HG03064 (cell line): Measurements from ENCODE around the gene DCAF5.
"Not testable (repeated sequence)": the region's sequence is repeated elsewhere in the genome, so short reads cannot be mapped to it uniquely, and the experiment has no call there.

Experiments
- ATAC-seq: cut with Tn5 transposase; IDR thresholded peaks from one replicate; pipeline ENCODE4 v1.9.1; 2021; ENCODE audit warnings: low read depth; ENCODE audit not compliant: unreplicated experiment

DCAF5 gene, protein sequence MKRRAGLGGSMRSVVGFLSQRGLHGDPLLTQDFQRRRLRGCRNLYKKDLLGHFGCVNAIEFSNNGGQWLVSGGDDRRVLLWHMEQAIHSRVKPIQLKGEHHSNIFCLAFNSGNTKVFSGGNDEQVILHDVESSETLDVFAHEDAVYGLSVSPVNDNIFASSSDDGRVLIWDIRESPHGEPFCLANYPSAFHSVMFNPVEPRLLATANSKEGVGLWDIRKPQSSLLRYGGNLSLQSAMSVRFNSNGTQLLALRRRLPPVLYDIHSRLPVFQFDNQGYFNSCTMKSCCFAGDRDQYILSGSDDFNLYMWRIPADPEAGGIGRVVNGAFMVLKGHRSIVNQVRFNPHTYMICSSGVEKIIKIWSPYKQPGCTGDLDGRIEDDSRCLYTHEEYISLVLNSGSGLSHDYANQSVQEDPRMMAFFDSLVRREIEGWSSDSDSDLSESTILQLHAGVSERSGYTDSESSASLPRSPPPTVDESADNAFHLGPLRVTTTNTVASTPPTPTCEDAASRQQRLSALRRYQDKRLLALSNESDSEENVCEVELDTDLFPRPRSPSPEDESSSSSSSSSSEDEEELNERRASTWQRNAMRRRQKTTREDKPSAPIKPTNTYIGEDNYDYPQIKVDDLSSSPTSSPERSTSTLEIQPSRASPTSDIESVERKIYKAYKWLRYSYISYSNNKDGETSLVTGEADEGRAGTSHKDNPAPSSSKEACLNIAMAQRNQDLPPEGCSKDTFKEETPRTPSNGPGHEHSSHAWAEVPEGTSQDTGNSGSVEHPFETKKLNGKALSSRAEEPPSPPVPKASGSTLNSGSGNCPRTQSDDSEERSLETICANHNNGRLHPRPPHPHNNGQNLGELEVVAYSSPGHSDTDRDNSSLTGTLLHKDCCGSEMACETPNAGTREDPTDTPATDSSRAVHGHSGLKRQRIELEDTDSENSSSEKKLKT

DNA sequence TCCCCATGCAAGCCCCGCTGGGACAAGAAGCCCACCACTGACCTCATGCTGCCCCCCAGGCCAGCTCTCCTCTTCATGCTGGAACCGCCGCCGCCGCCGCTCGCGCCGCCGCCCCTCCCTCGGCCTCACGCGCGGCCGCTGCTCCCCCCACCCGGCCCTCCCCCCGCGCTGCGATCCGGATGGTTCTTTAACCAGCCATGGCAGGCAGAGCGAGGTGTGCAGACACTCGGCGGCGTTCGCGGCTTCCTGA is at the start of gene DCAF5:
Gene DCAF5 (minus strand): TSS at position 218 of the 250 bp plus-strand sequence. CDS start 141 bp downstream, at position 77.
- ATAC-seq = no peak

GRCh38 chr14:69199786-69200185 is 46.9 kb upstream of the DCAF5 start:
- ATAC-seq = no peak

- ATAC-seq = no peak
Measured at GRCh38 chr14:69193721-69194120, 40.8 kb upstream of the DCAF5 start.

- peak; percentile 88 for ATAC-seq
Measured at GRCh38 chr14:69191340-69192111, 38.6 kb upstream of the DCAF5 start, which contains the start of gene EXD2. TSS of gene EXD2 (plus strand) at chr14:69191498. CDS start at chr14:69209471, 17,973 bp downstream.

- no peak for ATAC-seq
Measured at GRCh38 chr14:69190191-69190590, 37.3 kb upstream of the DCAF5 start.

DNA sequence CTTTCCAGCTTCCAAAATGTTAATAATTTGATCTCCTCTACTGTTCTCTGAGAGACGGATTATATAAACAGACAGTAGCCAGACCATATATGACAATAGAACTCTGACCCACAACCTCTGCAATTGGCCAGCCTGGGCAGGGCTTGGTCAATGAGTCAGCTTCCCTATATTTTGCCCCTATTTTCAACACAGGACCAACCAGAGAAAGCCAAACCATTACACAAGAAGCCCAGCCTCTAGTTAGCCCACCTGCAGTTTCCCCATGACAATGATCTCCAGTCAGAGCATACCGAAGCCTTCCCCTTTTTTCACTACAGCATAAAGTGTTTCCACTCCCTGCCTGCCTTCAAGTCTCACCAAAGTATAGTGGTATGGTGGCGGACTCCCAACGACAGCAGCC is 30.8 kb upstream of the DCAF5 start:
- no peak for ATAC-seq

GRCh38 chr14:69182580-69182979 is 29.7 kb upstream of the DCAF5 start:
- not testable (repeated sequence) for ATAC-seq

DNA sequence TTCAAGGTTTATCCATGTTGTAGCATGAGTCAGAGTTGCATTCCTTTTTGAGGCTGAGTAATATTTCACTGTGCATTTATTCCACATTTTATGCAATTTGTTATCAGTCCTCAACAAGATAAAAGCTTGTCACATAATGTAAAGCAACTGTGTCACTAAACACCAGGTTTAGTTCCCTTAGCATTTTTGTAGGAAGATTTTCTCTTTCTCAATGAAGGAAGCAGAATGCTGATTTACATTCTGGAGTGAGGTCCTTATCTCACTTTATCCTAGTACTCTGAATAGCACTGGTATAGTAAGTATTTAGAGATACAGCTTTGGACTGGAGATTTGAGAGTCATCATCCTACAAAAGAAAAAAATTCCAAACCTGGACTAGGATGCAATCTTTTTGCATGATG is 28.6 kb upstream of the DCAF5 start:
- no peak for ATAC-seq

- ATAC-seq = no peak
Measured at GRCh38 chr14:69175130-69175529, 22.2 kb upstream of the DCAF5 start.

- ATAC-seq = no peak
Measured at GRCh38 chr14:69171569-69171968, 18.6 kb upstream of the DCAF5 start.

DNA sequence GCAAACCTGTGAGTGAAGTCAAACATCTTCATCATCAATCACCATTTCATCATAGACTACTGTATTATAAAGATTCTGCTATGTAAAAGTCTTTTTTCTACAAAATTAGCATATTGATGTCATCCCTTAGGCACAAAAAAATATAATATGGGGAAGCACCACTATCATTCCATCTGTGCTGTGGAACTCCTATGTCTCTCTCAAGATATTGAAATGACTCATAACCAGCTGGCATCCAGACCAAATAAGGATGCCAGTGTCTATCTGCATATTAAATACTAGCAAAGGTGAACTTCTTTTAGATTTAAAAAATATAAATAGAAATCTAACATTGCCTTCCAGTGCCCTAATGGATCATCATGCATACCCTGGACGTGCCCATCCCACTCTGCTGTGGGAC is 17.9 kb upstream of the DCAF5 start:
- ATAC-seq = no peak

DNA sequence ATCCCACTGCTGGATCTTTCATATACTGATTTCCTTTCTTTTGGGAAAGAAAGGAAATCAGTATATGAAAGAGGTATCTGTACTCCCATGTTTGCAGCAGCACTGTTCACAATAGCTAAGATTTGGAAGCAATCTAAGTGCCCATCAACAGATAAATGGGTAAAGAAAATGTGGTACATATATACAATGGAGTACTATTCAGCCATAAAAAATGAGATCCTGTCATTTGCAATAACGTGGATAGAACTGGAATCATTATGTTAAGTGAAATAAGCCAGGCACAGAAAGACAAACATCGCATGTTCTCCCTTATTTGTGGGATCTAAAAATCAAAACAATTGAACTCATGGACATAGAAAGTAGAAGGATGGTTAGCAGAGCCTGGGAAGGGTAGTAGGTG is 12.9 kb upstream of the DCAF5 start:
- ATAC-seq = not testable (repeated sequence)

- no peak for ATAC-seq
Measured at GRCh38 chr14:69161590-69161989, 8.7 kb upstream of the DCAF5 start.

DNA sequence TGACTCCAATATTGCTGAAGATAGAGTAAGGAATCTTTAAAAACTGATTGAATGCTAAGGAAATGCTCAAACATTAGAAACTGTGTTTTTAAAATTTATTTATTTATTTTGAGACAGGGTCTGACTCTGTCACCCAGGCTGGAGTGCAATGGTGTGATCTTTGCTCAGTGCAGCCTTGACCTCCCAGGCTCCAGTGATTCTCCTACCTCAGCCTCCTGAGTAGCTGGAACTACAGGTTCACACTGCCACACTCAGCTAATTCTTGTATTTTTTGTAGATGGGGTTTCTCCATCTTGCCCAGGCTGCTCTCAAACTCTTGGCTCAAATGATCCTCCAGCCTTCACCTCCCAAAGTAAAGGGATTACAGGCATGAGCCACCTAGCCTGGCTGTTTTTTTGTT is 3.3 kb upstream of the DCAF5 start:
- no peak for ATAC-seq

DNA sequence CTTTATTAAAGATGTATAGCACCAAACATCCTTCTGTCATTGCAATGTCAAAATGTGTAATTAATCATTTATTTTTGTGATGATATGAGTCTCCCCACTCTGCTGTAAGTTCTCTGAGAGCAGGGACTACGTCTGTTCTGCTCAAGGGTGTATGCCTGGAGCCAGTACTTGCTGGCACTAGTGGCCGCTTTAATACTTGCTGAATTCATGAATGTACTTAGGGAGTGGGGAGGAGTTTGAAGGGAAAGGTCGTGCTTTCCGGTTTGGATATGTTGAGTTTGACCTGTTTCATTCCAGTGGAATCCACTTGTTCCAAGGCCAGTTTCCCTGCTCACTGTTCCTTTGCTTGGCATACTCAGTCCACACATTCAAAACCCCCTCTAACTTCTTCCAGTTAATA is 1.9 kb upstream of the DCAF5 start:
- no peak for ATAC-seq

- no peak for ATAC-seq
Measured at GRCh38 chr14:69153873-69154270, 953 bp upstream of the DCAF5 start.

- peak; percentile 70 for ATAC-seq
Measured at GRCh38 chr14:69153152-69153872, 393 bp upstream of the DCAF5 start.

DNA sequence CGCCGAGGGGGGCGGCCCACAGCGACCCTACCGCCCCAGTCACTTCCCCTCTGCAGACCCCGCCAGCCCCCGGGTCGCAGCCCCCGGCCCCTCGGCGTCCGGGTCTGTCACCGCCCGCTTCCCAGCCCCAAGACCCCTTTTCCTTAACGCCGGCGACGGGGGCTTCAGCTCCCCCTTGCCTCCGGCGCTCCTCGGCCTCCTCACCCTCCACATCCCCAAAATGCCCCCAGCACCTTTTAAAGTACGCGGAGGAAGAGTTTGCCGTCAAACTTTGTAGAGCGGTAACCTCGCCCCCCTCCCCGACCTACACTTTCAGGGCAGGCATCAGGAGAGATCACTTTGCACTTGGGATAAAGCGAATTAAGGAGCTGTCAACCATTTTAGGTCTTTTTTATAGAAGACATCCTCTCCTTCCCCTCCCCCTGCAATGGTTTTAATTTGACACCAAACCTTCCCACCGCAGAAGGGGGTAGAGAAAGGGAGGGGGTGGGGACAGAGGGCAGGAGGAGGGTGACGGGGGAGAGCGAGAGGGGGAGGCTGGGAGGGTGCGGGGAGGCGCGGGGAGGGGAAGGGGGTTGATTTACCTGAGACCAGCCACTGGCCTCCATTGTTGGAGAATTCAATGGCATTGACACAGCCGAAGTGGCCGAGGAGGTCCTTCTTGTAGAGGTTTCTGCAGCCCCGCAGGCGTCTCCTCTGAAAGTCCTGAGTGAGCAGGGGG is 578 bp downstream of the DCAF5 start:
- ATAC-seq = peak; percentile 9

- ATAC-seq = no peak
Measured at GRCh38 chr14:69151458-69152180, 1.3 kb downstream of the DCAF5 start.
